Hepatocyte (in vitro differentiated cells): ENCODE measurements around the gene KIF5B.

Source experiments
- CTCF ChIP-seq: fragments of 200-600 bp; sonication (generic); IDR thresholded peaks from 2 replicates; pipeline ENCODE4 v1.5.1; 2016; ENCODE audit warnings: antibody characterized with exemption, mild to moderate bottlenecking; ENCODE audit not compliant: poor library complexity
- EZH2 ChIP-seq: fragments of 200-600 bp; sonication (generic); IDR thresholded peaks from 2 replicates; pipeline ENCODE4 v1.6.1; 2016; ENCODE audit warnings: antibody characterized with exemption, mild to moderate bottlenecking, borderline replicate concordance

GRCh38 chr10:32061440-32061839 is 5.2 kb upstream of the KIF5B start:
- TF ChIP-seq CTCF (no peak), EZH2 (no peak)
